GM18867 (cell line): ENCODE data around the gene BABAM2.

Source experiments
- ATAC-seq: cut with Tn5 transposase; IDR thresholded peaks from one replicate; pipeline ENCODE4 v1.9.1; 2021; ENCODE audit warnings: mild to moderate bottlenecking, moderate library complexity; ENCODE audit not compliant: unreplicated experiment

Gene BABAM2

DNA sequence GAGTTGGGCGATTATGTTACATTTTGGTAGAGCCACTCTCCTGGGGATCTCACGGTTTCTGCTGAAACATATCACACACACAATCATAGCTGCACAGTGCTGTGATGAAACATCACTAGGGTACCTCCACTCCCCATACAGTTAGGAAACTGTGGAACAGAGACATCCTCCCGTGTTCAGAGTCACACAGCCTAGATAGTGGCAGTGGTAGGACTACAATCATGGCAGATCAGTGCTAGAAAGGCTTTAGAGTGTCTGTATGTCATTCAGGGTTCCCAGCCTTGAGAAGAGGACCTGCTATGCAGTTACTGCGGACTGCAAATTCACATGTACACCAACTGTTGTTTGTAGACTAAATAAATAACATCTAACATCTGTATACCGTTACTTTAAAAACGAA lies 291.8 kb downstream of the BABAM2 start:
- ATAC-seq: no peak

DNA sequence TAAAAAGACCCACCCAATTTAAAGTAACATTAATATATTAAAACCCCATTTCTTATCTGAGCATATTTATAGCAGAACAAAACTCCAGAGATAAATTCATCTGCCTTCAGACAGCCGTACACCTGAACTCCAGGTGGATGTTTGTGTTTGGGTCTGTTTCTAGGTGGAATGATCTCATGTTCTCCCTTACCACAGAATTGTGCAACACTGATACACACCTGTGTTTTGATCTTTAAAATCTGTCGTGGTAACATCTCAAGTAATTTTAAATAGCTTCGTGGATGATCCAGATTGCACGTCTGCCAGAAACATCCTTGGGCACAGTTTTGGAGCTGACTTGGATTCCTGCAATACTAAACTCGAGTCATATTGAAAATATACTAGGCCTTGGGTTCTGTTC lies 294.6 kb downstream of the BABAM2 start:
- ATAC-seq: no peak

DNA sequence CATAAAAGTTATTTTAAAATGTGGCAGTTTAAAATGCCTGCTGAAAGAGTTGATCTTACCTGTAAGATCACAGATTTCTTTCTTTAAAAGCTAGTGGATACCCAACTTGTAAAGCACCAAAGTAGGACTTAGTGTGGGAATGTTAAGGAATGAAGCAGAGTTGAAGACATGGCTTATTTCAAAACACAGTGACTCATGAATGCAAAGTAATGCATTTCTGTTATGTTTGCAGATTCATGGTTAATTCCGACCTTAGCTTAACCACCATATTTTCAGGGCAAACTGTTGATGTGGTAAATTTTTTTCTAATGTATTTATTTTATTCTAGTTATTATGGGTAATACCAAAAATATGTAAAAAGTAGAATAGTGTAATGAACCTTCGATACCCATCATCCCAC lies 295.4 kb downstream of the BABAM2 start:
- ATAC-seq: no peak

DNA sequence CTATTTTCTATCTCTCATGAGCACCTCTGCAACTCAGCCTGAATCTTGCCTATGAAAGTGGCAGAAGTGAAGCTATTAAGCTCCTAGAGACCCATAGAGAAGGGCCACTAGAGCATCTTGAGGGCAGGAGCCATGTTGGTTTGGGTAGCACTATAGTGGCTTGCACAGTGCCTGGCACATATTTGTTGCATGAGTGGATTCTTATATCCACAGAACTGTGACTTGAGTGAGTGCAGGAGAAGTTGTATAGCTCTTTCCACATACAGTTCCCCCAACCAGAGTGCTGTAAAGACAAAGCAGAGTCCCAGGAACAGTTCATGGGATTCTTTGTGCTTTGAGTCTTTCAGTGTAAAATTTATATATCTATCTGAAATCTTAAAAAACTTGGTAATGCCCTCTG lies 296.7 kb downstream of the BABAM2 start:
- ATAC-seq: no peak

DNA sequence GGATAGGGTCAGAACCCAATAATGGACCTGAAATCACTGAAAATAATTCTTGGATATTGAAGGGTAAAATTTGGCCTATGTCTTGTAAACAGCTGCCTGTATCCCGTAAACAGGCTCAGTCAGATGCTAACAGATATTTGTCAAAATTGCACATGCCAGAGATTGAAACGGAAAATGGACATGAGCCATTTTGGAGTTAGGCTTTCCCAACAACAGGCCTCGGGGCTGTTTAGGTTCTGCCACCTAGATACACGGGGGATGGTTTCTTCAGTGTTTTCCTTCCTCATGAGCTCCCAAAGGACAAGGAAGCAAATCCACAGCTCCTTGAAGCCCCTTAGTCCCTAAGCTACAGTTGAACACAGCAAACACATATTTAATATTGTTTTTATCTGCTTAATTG lies 297.9 kb downstream of the BABAM2 start:
- ATAC-seq: no peak

DNA sequence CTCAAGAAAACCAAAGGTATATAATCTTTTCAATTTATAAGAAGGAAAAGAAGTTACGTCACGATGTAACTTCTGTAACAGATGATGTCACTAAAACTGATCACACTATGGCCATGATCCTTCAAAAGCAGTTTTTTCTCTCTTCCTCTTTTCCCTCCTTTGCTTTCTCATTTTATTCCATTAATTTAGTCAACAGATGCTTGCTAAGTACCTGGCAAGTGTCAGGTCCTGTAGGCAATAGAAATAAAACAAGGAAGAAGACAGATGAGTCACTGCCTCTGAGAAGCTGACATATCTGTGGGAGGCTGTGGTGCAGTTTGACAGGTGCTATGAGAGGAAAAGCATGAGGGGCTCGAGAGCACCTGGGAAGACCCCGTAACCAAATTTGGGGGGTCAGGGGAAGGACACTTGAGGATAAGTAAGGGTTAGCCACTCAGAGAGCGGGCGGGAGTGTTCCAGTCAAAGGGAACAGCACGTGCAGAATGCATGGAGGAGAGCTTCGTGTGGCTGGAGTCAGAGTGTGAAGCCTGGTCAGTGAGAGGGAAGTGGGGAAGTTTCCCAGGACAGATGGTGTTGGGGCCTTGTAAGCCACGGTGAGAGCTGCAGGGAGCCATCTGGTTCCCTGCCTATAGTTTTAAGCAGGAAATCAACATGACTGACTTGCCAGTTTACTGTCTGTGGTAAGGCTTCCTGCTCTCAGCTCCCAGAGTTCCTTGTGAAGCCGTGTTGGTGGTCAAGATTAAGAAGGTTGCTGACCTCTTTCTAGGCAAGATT lies 303.3 kb downstream of the BABAM2 start:
- no peak for ATAC-seq

DNA sequence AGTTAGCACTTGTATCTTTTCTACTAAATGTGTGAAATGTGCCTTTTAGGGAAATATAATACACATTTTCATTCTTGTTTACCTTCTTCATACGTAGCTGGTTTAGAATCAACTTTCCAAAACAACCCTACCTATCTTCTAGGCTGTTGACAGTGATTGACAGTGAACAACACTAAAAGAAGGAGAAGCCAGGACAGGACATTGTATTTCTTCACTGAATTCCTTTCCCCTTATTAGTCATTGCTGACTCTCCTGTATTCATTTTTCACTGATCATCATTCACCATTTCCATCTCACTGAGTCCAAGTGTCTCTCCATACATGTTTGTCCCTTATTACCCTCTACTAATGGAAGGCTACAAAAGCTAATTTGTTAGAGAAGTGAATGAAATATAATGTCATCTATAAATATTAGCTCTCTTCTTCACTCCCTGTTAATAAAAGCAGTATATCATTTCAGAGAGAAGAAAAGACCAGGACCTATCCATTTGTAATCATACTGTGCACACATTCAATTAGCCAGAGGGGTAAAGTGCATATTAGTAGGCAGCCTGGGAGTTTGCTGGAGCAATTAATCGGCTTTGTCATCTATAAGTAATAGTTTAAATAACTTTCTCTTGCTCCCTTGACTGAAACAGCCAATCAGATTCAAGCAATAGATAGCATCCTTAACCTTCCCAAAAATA lies 309.6 kb downstream of the BABAM2 start:
- no peak for ATAC-seq

DNA sequence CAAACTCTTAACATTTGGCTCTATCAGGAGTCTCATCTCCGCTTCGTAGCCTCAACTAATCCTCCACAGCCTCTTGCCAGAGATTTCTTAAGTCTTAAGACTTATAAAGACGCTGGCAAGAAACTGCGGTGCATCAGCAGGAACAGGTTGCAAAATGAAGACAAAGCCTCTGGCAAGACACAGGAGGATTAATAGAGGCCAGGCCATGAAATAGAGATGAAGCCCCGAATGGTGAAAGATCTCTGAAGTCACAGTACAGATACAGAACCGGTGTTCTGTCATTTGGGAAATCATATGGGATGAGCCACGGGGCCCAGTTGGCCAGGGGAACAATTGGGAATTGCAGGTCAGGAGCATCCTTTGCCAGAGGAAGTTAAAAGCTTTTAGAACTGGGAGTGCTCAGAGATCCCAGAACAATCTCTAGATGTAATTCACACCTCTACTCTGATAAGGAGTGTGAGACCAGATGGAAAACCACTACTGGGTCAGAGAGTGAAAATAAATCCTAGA lies 311.2 kb downstream of the BABAM2 start:
- no peak for ATAC-seq

DNA sequence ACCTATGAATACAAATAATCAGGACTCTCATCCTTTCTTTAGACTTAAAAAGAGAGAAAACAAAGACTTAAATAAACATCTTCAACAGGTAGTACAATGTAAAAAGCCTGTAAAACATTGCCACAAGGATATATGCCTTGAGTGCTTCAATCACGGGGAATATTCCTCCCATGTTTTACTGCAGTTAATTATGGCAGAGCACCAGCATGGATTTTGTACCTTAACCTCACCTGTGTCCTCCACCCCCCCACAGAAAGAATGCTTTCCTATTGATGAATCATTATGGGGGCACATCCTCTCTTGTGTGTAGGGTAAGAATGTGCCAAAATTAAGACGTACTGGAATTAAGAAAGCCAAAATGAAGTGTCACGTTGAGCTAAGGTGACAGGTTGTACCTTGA lies 312.2 kb downstream of the BABAM2 start:
- no peak for ATAC-seq

DNA sequence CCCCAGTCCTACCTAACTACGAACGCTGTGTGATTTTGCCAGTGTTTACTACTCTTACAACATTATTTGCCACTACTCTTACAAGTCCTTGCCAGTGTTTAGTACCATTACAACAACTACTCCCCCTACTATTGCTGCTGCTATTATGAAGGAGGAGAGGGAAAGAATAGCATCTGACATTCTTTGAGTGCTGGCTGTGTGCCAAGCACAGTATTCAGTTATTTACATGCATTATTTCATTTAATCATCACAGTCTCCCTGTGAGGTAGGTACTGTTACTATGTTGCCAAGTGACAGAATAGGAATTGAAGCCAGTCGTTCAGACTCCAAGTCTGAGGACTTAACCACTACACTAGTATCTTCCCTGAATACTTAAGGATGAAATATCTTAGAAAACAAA lies 316.2 kb downstream of the BABAM2 start:
- ATAC-seq: no peak

DNA sequence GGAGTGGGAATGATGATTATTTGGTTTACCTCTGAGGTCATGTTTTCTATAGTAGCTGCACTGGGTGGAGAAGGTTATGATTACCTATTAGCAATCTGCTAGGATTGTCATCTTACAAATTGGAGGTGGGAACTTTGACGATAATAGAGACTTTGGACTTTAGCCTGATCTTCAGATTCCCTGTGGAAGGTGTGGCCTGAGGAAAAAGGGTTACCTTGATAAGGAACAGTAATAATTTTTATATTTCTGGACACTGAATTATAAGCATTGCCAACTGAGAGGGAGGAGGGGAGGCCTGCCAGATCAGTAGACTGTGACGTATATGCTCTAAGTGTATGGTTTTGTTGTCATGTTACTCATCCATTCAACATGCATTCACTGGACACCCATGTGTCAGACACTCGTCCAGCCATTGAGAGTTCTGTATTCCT lies 318.7 kb downstream of the BABAM2 start:
- no peak for ATAC-seq

DNA sequence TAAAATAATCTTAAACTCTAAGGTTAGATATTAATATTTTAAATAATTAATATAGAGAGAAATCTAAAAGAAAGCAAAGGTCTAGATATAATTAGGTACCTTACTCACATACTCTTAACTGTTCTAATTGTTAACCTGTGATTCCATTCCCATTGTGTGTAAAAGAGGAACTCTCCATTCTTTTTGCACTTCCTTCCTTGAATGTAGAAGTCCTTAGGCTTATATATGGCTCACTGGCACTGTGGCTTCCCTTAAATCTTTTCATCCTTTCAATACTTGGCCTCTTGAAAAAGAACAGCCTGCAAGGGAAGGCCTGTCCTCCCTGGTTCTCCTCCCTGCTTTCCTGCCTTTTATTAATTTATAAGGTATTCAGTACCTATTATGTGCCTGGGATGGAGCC lies 319.3 kb downstream of the BABAM2 start:
- ATAC-seq: no peak

DNA sequence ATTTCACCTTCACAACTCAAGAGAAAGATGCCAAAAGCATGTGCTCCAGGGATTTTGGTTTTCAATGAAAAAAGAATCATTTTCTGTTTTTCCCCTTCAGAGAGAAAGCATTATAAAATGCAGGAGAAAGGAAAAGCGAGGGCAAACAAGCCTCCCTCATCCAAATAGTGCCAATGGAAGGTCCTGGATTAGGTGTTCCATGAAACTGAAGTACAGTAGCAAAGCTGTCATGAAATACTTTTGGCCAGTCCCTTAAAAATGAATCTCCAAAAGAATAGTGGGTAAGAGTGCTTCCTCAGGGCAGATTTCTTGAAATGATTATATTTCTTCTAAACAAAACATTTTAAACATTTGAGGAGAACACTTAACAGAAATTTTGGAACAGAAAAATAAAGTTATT lies 320.0 kb downstream of the BABAM2 start:
- ATAC-seq: no peak

DNA sequence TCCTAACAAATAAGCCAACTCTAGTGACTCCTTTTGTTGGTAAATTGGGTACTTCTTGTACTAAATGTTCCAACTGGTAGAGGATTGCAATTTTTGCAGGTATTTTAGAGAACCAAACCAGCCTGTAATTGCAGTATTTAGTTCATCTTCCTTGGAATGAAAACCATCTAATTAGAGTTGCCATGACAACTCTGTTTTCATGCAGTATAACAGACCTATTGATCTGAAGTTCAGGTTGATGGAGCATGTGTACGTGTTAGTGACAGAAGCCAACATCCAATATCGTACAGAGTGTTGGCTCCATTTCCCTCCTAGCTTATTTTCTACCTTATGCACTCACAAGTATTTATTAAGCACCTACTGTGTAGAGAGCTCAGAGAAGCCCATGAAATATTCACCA lies 325.8 kb downstream of the BABAM2 start:
- ATAC-seq: no peak

DNA sequence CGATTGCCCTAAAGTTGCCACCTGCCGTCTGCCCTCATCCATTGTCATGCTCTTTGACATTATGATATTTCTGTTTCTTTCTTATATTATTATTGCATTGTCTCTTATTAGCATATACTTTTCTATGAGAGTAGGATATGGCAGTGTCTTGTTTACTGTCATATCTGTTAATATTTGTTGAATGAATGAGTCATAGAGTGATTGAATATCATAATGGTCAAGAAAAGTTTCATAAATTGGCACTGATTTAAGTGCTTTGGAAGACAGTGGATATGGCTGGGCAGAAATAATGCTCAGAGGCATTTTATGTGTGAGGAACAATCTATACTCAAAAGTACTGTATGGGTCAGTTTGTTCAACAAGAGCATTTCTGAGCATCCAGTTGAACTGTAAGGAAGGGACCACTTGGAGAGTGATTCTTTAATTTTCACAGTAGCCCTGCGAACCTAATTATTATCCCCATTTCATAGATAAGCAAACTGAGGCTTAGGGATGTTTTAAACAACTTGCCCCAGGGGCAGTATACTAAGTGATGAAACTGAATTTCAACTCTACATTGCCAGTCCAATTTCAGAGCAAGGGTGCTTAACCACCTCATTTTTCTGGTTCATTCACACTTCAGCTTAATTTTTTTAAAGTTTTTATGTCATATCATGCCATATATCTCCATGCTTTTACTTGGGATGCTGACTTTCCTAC lies 326.7 kb downstream of the BABAM2 start:
- no peak for ATAC-seq

DNA sequence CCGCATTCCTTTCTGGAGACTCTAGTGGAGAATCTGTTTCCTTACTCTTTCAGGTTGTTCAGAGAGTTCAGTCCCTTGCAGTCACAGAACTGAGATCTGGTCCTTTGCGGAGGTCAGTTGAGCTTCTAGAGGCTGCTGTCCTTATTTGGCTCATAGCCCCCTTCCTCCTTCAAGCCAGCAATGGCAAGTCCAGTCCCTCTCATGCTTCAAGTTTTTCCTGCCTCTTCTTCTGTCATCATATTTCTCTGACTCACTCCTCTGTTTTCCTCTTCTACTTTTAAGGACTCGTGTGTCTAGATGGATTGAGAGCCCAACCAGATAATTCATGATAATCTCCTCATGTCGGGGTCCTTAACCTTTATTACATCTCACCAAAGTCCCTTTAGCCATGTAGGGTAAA lies 328.6 kb downstream of the BABAM2 start:
- ATAC-seq: no peak

DNA sequence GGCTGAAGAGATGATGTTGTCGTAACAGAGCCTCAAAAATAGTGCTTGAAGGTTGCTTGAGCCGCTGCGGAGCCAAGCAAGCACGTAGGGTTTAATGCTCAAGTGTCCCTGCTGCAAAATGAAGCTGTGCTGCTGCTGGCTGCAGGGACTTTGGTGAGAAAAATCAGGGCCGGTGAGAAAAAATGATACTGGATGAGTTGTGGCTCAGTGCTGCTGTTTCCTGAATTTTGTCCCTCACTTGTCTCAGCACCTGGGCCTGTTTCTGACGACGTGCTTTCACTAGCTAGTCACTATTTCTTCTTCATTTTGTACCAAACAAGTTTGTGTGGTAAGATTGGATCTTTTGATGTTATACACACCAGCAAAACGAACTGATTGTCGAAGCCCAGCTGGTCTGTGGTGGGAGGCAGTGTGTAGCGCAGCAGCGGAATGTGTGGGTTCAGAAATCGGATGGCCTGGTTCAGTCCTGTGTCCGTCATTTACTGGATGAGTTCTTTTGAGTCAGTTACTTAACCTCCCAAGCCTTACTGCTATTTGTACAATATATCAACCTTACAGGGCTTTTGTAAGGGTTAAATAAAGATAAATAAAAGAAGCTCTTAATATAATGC lies 329.3 kb downstream of the BABAM2 start:
- ATAC-seq: no peak

DNA sequence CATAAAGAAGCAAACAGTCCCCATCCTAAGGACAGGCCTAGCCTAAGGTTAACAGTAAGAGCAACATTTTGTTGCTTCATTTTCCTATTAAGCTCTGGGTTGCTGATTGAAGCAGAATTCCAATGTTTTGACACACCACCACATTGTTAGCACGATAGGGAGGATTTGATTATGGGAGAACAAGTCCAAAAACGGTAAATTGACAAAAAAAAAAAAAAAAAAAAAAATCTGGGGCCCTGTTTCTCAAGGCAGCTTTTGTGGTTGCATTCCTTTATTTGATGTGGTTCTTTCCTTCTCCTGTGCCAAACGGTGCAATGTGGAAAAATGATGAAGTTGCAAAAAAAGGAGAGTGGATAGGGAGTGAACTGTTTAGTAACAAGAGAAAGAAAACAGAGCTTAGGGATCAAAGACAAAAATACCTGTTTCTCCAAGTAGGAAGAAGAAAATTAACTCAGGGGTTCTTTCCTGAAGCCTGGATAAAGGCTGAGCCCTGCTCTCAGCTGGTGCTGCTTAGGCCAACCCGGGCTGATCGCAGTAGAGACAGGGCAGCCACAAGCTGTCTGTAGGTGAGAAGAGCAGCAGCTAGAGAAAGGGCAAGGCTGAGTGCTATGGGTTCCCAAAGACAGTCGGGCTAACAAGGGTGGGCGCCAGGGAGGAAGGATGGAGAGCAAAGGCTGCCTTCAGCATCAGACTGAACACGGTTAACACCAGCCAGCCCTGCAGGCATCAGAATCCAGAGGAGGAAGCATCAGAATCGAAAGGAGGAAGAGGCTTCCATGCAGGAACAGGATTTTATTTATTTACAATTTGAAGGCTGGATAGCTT lies 334.3 kb downstream of the BABAM2 start:
- no peak for ATAC-seq

DNA sequence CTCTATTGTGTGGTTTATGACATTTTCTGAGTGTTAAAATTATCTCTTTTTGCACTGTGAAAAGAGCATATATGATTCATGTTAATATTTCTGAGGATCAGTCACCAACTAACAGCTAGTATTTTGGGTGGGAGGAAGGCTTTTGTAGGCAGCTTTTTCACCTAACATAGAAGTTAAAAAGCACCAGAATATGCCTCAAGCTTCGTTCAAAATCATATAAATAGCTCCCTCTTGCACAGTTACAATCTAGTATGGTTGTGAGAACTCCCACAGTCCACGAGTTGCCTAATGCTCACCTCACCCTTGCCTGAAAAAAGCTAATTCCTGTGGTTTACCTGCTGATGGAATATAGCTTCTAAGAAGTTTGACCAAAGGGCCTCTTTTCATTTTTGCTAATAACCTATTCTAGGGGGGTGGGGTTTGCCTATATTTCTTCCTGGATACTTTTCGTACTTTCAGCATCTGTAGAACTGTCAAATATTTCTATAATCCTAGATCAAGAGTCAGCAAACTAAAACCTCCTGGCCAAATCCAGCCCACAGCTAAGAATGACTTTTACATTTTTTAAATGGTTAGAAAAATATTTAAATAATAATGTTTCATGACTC lies 335.0 kb downstream of the BABAM2 start:
- no peak for ATAC-seq

DNA sequence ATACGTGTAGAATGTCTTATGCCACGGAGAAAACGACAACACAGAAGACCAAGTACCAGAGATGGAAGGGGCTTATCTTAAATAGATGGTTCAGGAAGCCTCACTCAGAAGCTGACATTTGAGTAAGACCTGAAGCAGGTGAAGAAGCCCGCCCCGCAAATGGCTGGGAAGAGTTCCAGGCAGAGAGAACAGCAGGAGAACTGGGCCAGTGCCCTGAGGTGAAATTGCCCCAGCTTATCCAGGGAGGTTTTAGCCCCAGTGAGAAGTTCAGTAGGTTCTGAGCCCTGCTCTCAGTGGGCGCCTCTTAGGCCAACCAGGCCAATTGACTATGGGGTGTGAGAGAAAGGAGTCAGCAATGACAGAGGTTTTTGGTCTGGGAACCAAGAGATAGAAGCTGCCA lies 336.0 kb downstream of the BABAM2 start:
- ATAC-seq: no peak
